PC-9 (cell line): ENCODE results near the gene MSL2. TPM values are rescaled to one million over a fixed set of nuclear protein-coding genes. Genes with fewer than 3 reads are reported as not detected.
"Not testable (repeated sequence)": the region's sequence is repeated elsewhere in the genome, so short reads cannot be mapped to it uniquely, and the experiment has no call there.

Source experiments
- BruUV-seq: library from RNA; stranded (reverse); fragments of 400-500 nt; replicated peaks from 2 replicates; lab custom pipeline; 2021; lab: Mats Ljungman, UMichigan
- CTCF ChIA-PET: fragments of 300-600 bp; sonication (Branson Sonifier 250); formaldehyde crosslinking; loops from one replicate; lab custom pipeline; 2022; ENCODE audit warnings: antibody characterized with exemption; lab: Charles Lee
- POLR2A ChIA-PET: fragments of 300-600 bp; sonication (Branson Sonifier 250); formaldehyde crosslinking; loops from one replicate; lab custom pipeline; 2022; ENCODE audit warnings: antibody characterized with exemption; ENCODE audit not compliant: unreplicated experiment; lab: Charles Lee
- DNase-seq, 2 experiments: peaks; one replicate each; pipeline versions ENCODE4 v3.0.0 to v3.0.0-alpha.2; 2015 to 2022; ENCODE audit warnings: mixed read lengths in 1 of 2
- H2AFZ ChIP-seq: fragments of 200-600 bp; sonication (generic); 2 replicates; pipeline ENCODE4 v1.8.1; 2017; ENCODE audit warnings: antibody characterized with exemption
- H3F3A ChIP-seq: fragments of 200-600 bp; sonication (generic); 2 replicates; pipeline ENCODE4 v1.8.1; 2017; ENCODE audit warnings: antibody characterized with exemption, mild to moderate bottlenecking, low read depth; ENCODE audit not compliant: insufficient read depth
- H3K27ac ChIP-seq: fragments of 200-600 bp; sonication (generic); 2 replicates; pipeline ENCODE4 v1.6.1; 2016; ENCODE audit warnings: mixed run types
- H3K27me3 ChIP-seq: fragments of 200-600 bp; sonication (generic); 2 replicates; pipeline ENCODE4 v1.6.1; 2016; ENCODE audit warnings: low read depth, mixed run types; ENCODE audit not compliant: insufficient read depth
- H3K36me3 ChIP-seq: fragments of 200-600 bp; sonication (generic); 2 replicates; pipeline ENCODE4 v1.6.1; 2016; ENCODE audit warnings: low read depth, mixed run types
- H3K4me1 ChIP-seq: fragments of 200-600 bp; sonication (generic); replicated peaks from 2 replicates; pipeline ENCODE4 v1.6.1; 2016; ENCODE audit warnings: mixed run types; ENCODE audit not compliant: insufficient read depth
- H3K4me2 ChIP-seq: fragments of 200-600 bp; sonication (generic); 2 replicates; pipeline ENCODE4 v1.6.1; 2017; ENCODE audit warnings: mixed run types
- H3K4me3 ChIP-seq: fragments of 200-600 bp; sonication (generic); 2 replicates; pipeline ENCODE4 v1.6.1; 2016; ENCODE audit warnings: mixed run types
- H3K79me2 ChIP-seq: fragments of 200-600 bp; sonication (generic); 2 replicates; pipeline ENCODE4 v1.6.1; 2017; ENCODE audit warnings: low read depth, mixed run types
- H3K9me2 ChIP-seq: fragments of 200-600 bp; sonication (generic); 2 replicates; pipeline ENCODE4 v1.8.1; 2017; ENCODE audit warnings: mild to moderate bottlenecking; ENCODE audit not compliant: insufficient read depth
- H3K9me3 ChIP-seq: fragments of 200-600 bp; sonication (generic); 2 replicates; pipeline ENCODE4 v1.8.1; 2016; ENCODE audit warnings: low read depth; ENCODE audit not compliant: insufficient read depth
- H4K20me1 ChIP-seq: fragments of 200-600 bp; sonication (generic); 2 replicates; pipeline ENCODE4 v1.8.1; 2017; ENCODE audit not compliant: insufficient read depth
- EZH2 ChIP-seq: fragments of 200-600 bp; sonication (generic); IDR thresholded peaks from 2 replicates; pipeline ENCODE4 v1.8.0; 2017; ENCODE audit warnings: antibody characterized with exemption, low read depth
- intact Hi-C: fragments of 100-400 bp; cut with micrococcal nuclease; formaldehyde crosslinking; loops from one replicate; pipeline ENCODE4 v1.10.0; 2022; ENCODE audit not compliant: unreplicated experiment
- total RNA-seq: library from RNA; stranded (reverse); gene quantifications from 2 replicates; pipeline ENCODE4 v1.2.3, GENCODE V29; 2021
- TF ChIP-seq, protein P1 (sequence below): fragments of 200-600 bp; sonication (generic); conservative IDR thresholded peaks from 2 replicates; pipeline ENCODE4 v1.6.1; 2017; ENCODE audit warnings: mixed run types, antibody characterized with exemption, mild to moderate bottlenecking, moderate library complexity

MSL2 gene
- total RNA-seq, 1 experiment from 2014 or later: 34.1 TPM

GRCh38 chr3:136122006-136122405, 74.1 kb downstream of the MSL2 start:
- no TSS peak for BruUV-seq
- POLR2A ChIA-PET: no interaction called here

GRCh38 chr3:136120373-136121348, 75.5 kb downstream of the MSL2 start:
- Histone ChIP-seq H3K79me2 (no peaks in the 10 kb centered on the region), H3F3A (no peaks in the 10 kb centered on the region), H3K27me3 (no peaks in the 10 kb centered on the region), H2AFZ (no peak overlapping the region), H3K4me1 (no peaks in the 10 kb centered on the region), H3K36me3 (no peaks in the 10 kb centered on the region), H3K9me3 (no peaks in the 10 kb centered on the region), H3K9me2 (no peaks in the 10 kb centered on the region), H4K20me1 (no peaks in the 10 kb centered on the region), H3K27ac (no peak overlapping the region), H3K4me2 (no peak overlapping the region), H3K4me3 (no peak overlapping the region)
- CTCF ChIA-PET: no interaction called here
- DNase-seq: no peak
- BruUV-seq: no TSS peak
- POLR2A ChIA-PET: no interaction called here
- TF ChIP-seq, protein P1, sequence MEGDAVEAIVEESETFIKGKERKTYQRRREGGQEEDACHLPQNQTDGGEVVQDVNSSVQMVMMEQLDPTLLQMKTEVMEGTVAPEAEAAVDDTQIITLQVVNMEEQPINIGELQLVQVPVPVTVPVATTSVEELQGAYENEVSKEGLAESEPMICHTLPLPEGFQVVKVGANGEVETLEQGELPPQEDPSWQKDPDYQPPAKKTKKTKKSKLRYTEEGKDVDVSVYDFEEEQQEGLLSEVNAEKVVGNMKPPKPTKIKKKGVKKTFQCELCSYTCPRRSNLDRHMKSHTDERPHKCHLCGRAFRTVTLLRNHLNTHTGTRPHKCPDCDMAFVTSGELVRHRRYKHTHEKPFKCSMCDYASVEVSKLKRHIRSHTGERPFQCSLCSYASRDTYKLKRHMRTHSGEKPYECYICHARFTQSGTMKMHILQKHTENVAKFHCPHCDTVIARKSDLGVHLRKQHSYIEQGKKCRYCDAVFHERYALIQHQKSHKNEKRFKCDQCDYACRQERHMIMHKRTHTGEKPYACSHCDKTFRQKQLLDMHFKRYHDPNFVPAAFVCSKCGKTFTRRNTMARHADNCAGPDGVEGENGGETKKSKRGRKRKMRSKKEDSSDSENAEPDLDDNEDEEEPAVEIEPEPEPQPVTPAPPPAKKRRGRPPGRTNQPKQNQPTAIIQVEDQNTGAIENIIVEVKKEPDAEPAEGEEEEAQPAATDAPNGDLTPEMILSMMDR: no peak
- TF ChIP-seq EZH2: no peak
- intact Hi-C loops: no loop called here

More at GRCh38 chr3:136122006-136122405, 74.1 kb downstream of the MSL2 start:
- Histone ChIP-seq H3K79me2 (no peaks in the 10 kb centered on the region), H2AFZ (no peak overlapping the region), H3K27me3 (no peaks in the 10 kb centered on the region), H3K36me3 (no peaks in the 10 kb centered on the region), H3K4me3 (no peak overlapping the region), H3K4me1 (no peaks in the 10 kb centered on the region), H3K9me3 (no peaks in the 10 kb centered on the region), H3K9me2 (no peaks in the 10 kb centered on the region), H3F3A (no peaks in the 10 kb centered on the region), H3K27ac (no peak overlapping the region), H4K20me1 (no peaks in the 10 kb centered on the region), H3K4me2 (no peak overlapping the region)
- intact Hi-C loops: no loop called here
- DNase-seq: no peak
- CTCF ChIA-PET: no interaction called here
- no peak for TF ChIP-seq EZH2
- TF ChIP-seq, protein P1: no peak

DNA sequence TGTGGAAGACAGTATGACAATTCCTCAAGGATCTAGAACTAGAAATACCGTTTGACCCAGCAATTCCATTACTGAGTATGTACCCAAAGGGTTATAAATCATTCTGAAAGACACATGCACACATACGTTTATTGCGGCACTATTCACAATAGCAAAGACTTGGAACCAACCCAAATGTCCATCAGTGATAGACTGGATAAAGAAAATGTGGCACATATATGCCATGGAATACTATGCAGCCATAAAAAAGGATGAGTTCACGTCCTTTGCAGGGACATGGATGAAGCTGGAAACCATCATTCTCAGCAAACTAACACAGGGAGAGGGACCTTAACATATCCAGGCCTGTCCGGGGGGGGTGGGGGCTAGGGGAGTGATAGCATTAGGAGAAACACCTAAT, 76.4 kb downstream of the MSL2 start:
- DNase-seq, H3F3A ChIP-seq, H3K79me2 ChIP-seq, intact Hi-C loops, BruUV-seq, H4K20me1 ChIP-seq, CTCF ChIA-PET, H3K27me3 ChIP-seq, H3K4me3 ChIP-seq, H3K4me2 ChIP-seq, H3K9me3 ChIP-seq, H3K4me1 ChIP-seq, POLR2A ChIA-PET, H3K9me2 ChIP-seq, H3K36me3 ChIP-seq, H2AFZ ChIP-seq, H3K27ac ChIP-seq: not testable (repeated sequence)

GRCh38 chr3:136119332-136119731, 76.8 kb downstream of the MSL2 start:
- H3K4me3 ChIP-seq, POLR2A ChIA-PET, DNase-seq, H3K9me2 ChIP-seq, intact Hi-C loops, CTCF ChIA-PET, H3K36me3 ChIP-seq, H2AFZ ChIP-seq, H3K27ac ChIP-seq, H3K4me2 ChIP-seq, H3K79me2 ChIP-seq, H3F3A ChIP-seq, BruUV-seq, H3K9me3 ChIP-seq, H3K4me1 ChIP-seq, H4K20me1 ChIP-seq, H3K27me3 ChIP-seq: not testable (repeated sequence)
